ENCODE measurements around the gene CLASP1.

CLASP1 gene

GRCh38 chr2:121294881-121295840, 354.1 kb downstream of the CLASP1 start:
- no peak for DNase-seq (ENCODE audit: insufficient read length, low spot score)
- FAIRE-seq: no peak
- TF ChIP-seq CTCF (IDR thresholded peaks at IDR 0.05; ENCODE audit: insufficient read depth, missing control alignments): no peak

GRCh38 chr2:121293450-121294325, 355.6 kb downstream of the CLASP1 start:
- TF ChIP-seq CTCF (IDR thresholded peaks at IDR 0.05; ENCODE audit: insufficient read depth, missing control alignments): no peak
- FAIRE-seq (no peak), DNase-seq (ENCODE audit: insufficient read length, low spot score) (no peak)

GRCh38 chr2:121291251-121291580, 358.0 kb downstream of the CLASP1 start:
- no peak for DNase-seq (ENCODE audit: insufficient read length, low spot score)
- no peak for TF ChIP-seq CTCF (IDR thresholded peaks at IDR 0.05; ENCODE audit: insufficient read depth, missing control alignments)
- no peak for FAIRE-seq

- no peak for TF ChIP-seq CTCF (IDR thresholded peaks at IDR 0.05; ENCODE audit: insufficient read depth, missing control alignments)
- FAIRE-seq (no peak), DNase-seq (ENCODE audit: insufficient read length, low spot score) (no peak)
These were observed 360.0 kb downstream of the CLASP1 start for GRCh38 chr2:121289271-121289670.

GRCh38 chr2:121288454-121289231, 360.6 kb downstream of the CLASP1 start:
- DNase-seq (ENCODE audit: insufficient read length, low spot score) (no peak), FAIRE-seq (no peak)
- no peak for TF ChIP-seq CTCF (IDR thresholded peaks at IDR 0.05; ENCODE audit: insufficient read depth, missing control alignments)

- no peak for TF ChIP-seq CTCF (IDR thresholded peaks at IDR 0.05; ENCODE audit: insufficient read depth, missing control alignments)
- DNase-seq (ENCODE audit: insufficient read length, low spot score) (no peak), FAIRE-seq (no peak)
These were observed 361.3 kb downstream of the CLASP1 start for GRCh38 chr2:121287956-121288355.
